ENCODE data around the gene MARCHF4.

MARCHF4 gene

GRCh38 chr2:216402751-216403150 is 30.5 kb upstream of the MARCHF4 start:
- no peak overlapping the region for H3K4me3 ChIP-seq (ENCODE audit: low read depth, low read length)
- no peak overlapping the region for H3K27ac ChIP-seq (ENCODE audit: extremely low read depth, low read depth, low read length)
- ChIA-PET POLR2A (no interaction called here), CTCF (interaction anchor here (0.6 to 4.2 kb wide), 5 partner anchors 9 to 293 kb away, joined by 3 to 28 read pairs (median 3); partner anchors contain the start of gene SMARCAL1)
- TF ChIP-seq ZNF112 (tag by site-specific recombination; IDR thresholded peaks at IDR 0.05): no peak
- no peak for TF ChIP-seq ZBTB11 (tag by site-specific recombination; conservative IDR thresholded peaks at IDR 0.05; ENCODE audit: low read depth)
- no peak for TF ChIP-seq ZNF621 (tag by site-specific recombination; IDR thresholded peaks at IDR 0.05)
- TF ChIP-seq KLF7 (tag by site-specific recombination; IDR thresholded peaks at IDR 0.05; ENCODE audit: borderline replicate concordance): no peak
- no peak for TF ChIP-seq ZNF623 (tag by site-specific recombination; IDR thresholded peaks at IDR 0.05)
- no peak for TF ChIP-seq CTCF (tag by site-specific recombination; IDR thresholded peaks at IDR 0.05)
- TF ChIP-seq SALL2 (tag by site-specific recombination; IDR thresholded peaks at IDR 0.05; ENCODE audit: borderline replicate concordance): no peak
- TF ChIP-seq ZBTB7A (tag by site-specific recombination; IDR thresholded peaks at IDR 0.05; ENCODE audit: low read depth): no peak
- no peak for TF ChIP-seq OSR2 (tag by site-specific recombination; IDR thresholded peaks at IDR 0.05)
- no peak for TF ChIP-seq GLI4 (tag by site-specific recombination; IDR thresholded peaks at IDR 0.05)
- TF ChIP-seq TCF7L2 (IDR thresholded peaks at IDR 0.05; ENCODE audit: borderline replicate concordance, low read depth, low read length): no peak
- TF ChIP-seq GLI2 (tag by site-specific recombination; IDR thresholded peaks at IDR 0.05; ENCODE audit: borderline replicate concordance, low read depth): no peak
- no peak for TF ChIP-seq ZNF426 (tag by site-specific recombination; IDR thresholded peaks at IDR 0.05)
- TF ChIP-seq ZNF292 (tag by site-specific recombination; IDR thresholded peaks at IDR 0.05; ENCODE audit: borderline replicate concordance, low read depth): no peak
- no peaks in the 10 kb centered on the region for H3K9me3 ChIP-seq (ENCODE audit: control insufficient read depth, insufficient read depth, low read depth, low read length)
- no peaks in the 10 kb centered on the region for H3K36me3 ChIP-seq (ENCODE audit: control insufficient read depth in 2 of 2, insufficient read depth in 1 of 2, low read length in 2 of 2)
- H3K4me1 ChIP-seq (ENCODE audit: control insufficient read depth, insufficient read depth, low read length): no peaks in the 10 kb centered on the region

- H3K27ac ChIP-seq (ENCODE audit: extremely low read depth, low read depth, low read length): no peak overlapping the region
- no peak for TF ChIP-seq ZNF146 (tag by site-specific recombination; IDR thresholded peaks at IDR 0.05)
- TF ChIP-seq GLI4 (tag by site-specific recombination; IDR thresholded peaks at IDR 0.05): no peak
- TF ChIP-seq ZNF248 (tag by site-specific recombination; IDR thresholded peaks at IDR 0.05): no peak
- TF ChIP-seq ZNF529 (tag by site-specific recombination; IDR thresholded peaks at IDR 0.05; ENCODE audit: insufficient replicate concordance): no peak
- TF ChIP-seq ZNF274 (IDR thresholded peaks at IDR 0.05; ENCODE audit: low read length): no peak
- no peak for TF ChIP-seq ZNF274 (tag by site-specific recombination; IDR thresholded peaks at IDR 0.05; ENCODE audit: borderline replicate concordance)
- TF ChIP-seq ZNF776 (tag by site-specific recombination; IDR thresholded peaks at IDR 0.05; ENCODE audit: borderline replicate concordance): no peak
- no peak for TF ChIP-seq GLIS2 (tag by site-specific recombination; IDR thresholded peaks at IDR 0.05)
- no peaks in the 10 kb centered on the region for H3K36me3 ChIP-seq (ENCODE audit: control insufficient read depth in 2 of 2, insufficient read depth in 1 of 2, low read length in 2 of 2)
- ChIA-PET CTCF (no interaction called here), POLR2A (no interaction called here)
- no peak overlapping the region for H3K4me3 ChIP-seq (ENCODE audit: low read depth, low read length)
- H3K9me3 ChIP-seq (ENCODE audit: control insufficient read depth, insufficient read depth, low read depth, low read length): no peaks in the 10 kb centered on the region
- no peaks in the 10 kb centered on the region for H3K4me1 ChIP-seq (ENCODE audit: control insufficient read depth, insufficient read depth, low read length)
These were observed 27.3 kb upstream of the MARCHF4 start for GRCh38 chr2:216399621-216400020.
